Chondrocyte (in vitro differentiated cells): ENCODE measurements around the gene SYNC. TPM values are rescaled to one million over a fixed set of nuclear protein-coding genes. Genes with fewer than 3 reads are reported as not detected.

ENCODE experiments used
- DNase-seq: peaks from one replicate; pipeline ENCODE4 v3.0.0; 2021; ENCODE audit warnings: mixed read lengths, low spot score
- H3K27ac Mint-ChIP-seq: one replicate; pipeline ENCODE4 v1.8.0; 2021; ENCODE audit warnings: mild to moderate bottlenecking, moderate library complexity, mixed read lengths; ENCODE audit not compliant: unreplicated experiment
- H3K27me3 Mint-ChIP-seq: 2 replicates; pipeline ENCODE4 v1.8.0; 2021; ENCODE audit warnings: low read depth, mixed read lengths
- H3K36me3 Mint-ChIP-seq: 2 replicates; pipeline ENCODE4 v1.8.0; 2021; ENCODE audit warnings: low read depth, mixed read lengths
- H3K4me1 Mint-ChIP-seq: 2 replicates; pipeline ENCODE4 v1.8.0; 2021; ENCODE audit warnings: low read depth, mild to moderate bottlenecking, mixed read lengths
- H3K4me3 Mint-ChIP-seq: one replicate; pipeline ENCODE4 v1.8.0; 2021; ENCODE audit warnings: mild to moderate bottlenecking, moderate library complexity, mixed read lengths; ENCODE audit not compliant: unreplicated experiment
- H3K9me3 Mint-ChIP-seq: 2 replicates; pipeline ENCODE4 v1.8.0; 2021; ENCODE audit warnings: low read depth, mixed read lengths
- CTCF ChIP-seq: fragments of 200-600 bp; sonication (generic); IDR thresholded peaks from 2 replicates; pipeline ENCODE4 v1.5.0; 2021; ENCODE audit warnings: antibody characterized with exemption, mild to moderate bottlenecking, moderate library complexity
- total RNA-seq: library from RNA; stranded (reverse); gene quantifications from 3 replicates; pipeline ENCODE4 v1.2.1, GENCODE V29; 2021

Gene SYNC
- total RNA-seq, 1 donor from 2014 or later: 71.8 TPM

GRCh38 chr1:32741413-32742198 is 39.0 kb upstream of the SYNC start:
- Mint-ChIP-seq H3K4me1 (peaks cover 13% of the 10 kb centered on the region), H3K36me3 (no peaks in the 10 kb centered on the region), H3K4me3 (peak overlapping the region; percentile 75), H3K9me3 (no peaks in the 10 kb centered on the region), H3K27ac (no peak overlapping the region), H3K27me3 (no peaks in the 10 kb centered on the region)
- TF ChIP-seq CTCF: peak; percentile 76
- no peak for DNase-seq

- Mint-ChIP-seq H3K4me1 (peaks cover 15% of the 10 kb centered on the region), H3K27ac (no peak overlapping the region), H3K27me3 (no peaks in the 10 kb centered on the region), H3K4me3 (peak overlapping the region; percentile 75), H3K36me3 (no peaks in the 10 kb centered on the region), H3K9me3 (no peaks in the 10 kb centered on the region)
- no peak for TF ChIP-seq CTCF
- DNase-seq: no peak
Measured at GRCh38 chr1:32741059-32741412, 38.5 kb upstream of the SYNC start.

- Mint-ChIP-seq H3K9me3 (no peaks in the 10 kb centered on the region), H3K4me3 (no peak overlapping the region), H3K4me1 (peaks cover 5% of the 10 kb centered on the region), H3K36me3 (no peaks in the 10 kb centered on the region), H3K27ac (peak overlapping the region; percentile 65), H3K27me3 (no peaks in the 10 kb centered on the region)
- DNase-seq: no peak
- TF ChIP-seq CTCF: no peak
Measured at GRCh38 chr1:32736812-32737791, 34.5 kb upstream of the SYNC start.

- Mint-ChIP-seq H3K9me3 (no peaks in the 10 kb centered on the region), H3K4me3 (no peak overlapping the region), H3K27me3 (no peaks in the 10 kb centered on the region), H3K4me1 (peaks cover 10% of the 10 kb centered on the region), H3K27ac (no peak overlapping the region), H3K36me3 (no peaks in the 10 kb centered on the region)
- TF ChIP-seq CTCF: no peak
- DNase-seq: no peak
Measured at GRCh38 chr1:32733582-32734321, 31.2 kb upstream of the SYNC start.
